A549 (cell line): Measurements from ENCODE around the gene HDHD2. TPM values are rescaled to one million over a fixed set of nuclear protein-coding genes. Genes with fewer than 3 reads are reported as not detected.

Experiments
- ATAC-seq, 2 experiments: fragments of 200-7000 bp in 1 of 2; fragments of >200 bp in 1 of 2; cut with Nextera tagmentation in 1 of 2; cut with Tn5 transposase in 1 of 2; 3 replicates each; pipeline versions ENCODE4 v1.8.0 to v1.9.1; 2018 to 2020; ENCODE audit warnings: mild to moderate bottlenecking in 1 of 2, moderate library complexity in 1 of 2
- CTCF ChIA-PET: fragments of 300-600 bp; sonication (Branson Sonifier 250); formaldehyde crosslinking; extraction: SDS; loops from one replicate; lab custom pipeline; 2021; ENCODE audit warnings: antibody characterized with exemption, inconsistent platforms; lab: Yijun Ruan, JAX
- POLR2A ChIA-PET: fragments of 350-600 bp; formaldehyde crosslinking; extraction: SDS; loops from one replicate; lab custom pipeline; 2021; ENCODE audit warnings: antibody characterized with exemption, inconsistent platforms; lab: Yijun Ruan, JAX
- DNase-seq, 2 experiments: peaks; one replicate each; pipeline versions ENCODE4 v3.0.0 to v3.0.0-alpha.2; 2011 to 2016; ENCODE audit warnings: low read depth in 1 of 2, low spot score in 1 of 2
- FAIRE-seq: peaks from 2 replicates; lab custom pipeline; 2011; peaks lifted over from hg19 to GRCh38; lab: Jason Lieb, UNC
- H3K27ac ChIP-seq, 2 experiments: fragments of >200 bp; sonication (Bioruptor Twin); formaldehyde crosslinking; 3 replicates each; pipeline ENCODE4 v1.5.1; 2016 to 2017
- H3K4me1 ChIP-seq: fragments of >200 bp; sonication (Bioruptor Twin); formaldehyde crosslinking; 3 replicates; pipeline ENCODE4 v1.6.1; 2016
- H3K4me2 ChIP-seq: fragments of >200 bp; sonication (Bioruptor Twin); formaldehyde crosslinking; 3 replicates; pipeline ENCODE4 v1.6.1; 2016
- H3K4me3 ChIP-seq: fragments of >200 bp; sonication (Bioruptor Twin); formaldehyde crosslinking; 3 replicates; pipeline ENCODE4 v1.5.1; 2016
- H3K9me3 ChIP-seq: fragments of >200 bp; sonication (Bioruptor Twin); formaldehyde crosslinking; 3 replicates; pipeline ENCODE4 v1.6.1; 2016
- ATOH8 ChIP-seq: fragments of 250-450 bp; sonication (Bioruptor Pico); IDR thresholded peaks from 2 replicates; pipeline ENCODE4 v1.5.0; 2020; ENCODE audit warnings: low read depth, mild to moderate bottlenecking, moderate library complexity
- CBX2 ChIP-seq: fragments of 200-600 bp; sonication (generic); IDR thresholded peaks from 2 replicates; pipeline ENCODE4 v1.6.1; 2016; ENCODE audit warnings: low read depth, mild to moderate bottlenecking, borderline replicate concordance
- CBX8 ChIP-seq: fragments of 200-600 bp; sonication (generic); IDR thresholded peaks from 2 replicates; pipeline ENCODE4 v1.6.1; 2016
- CHD2 ChIP-seq: fragments of 150-350 bp; IDR thresholded peaks from 2 replicates; pipeline ENCODE4 v1.6.1; 2014; ENCODE audit warnings: low read length; ENCODE audit not compliant: partially characterized antibody
- E2F6 ChIP-seq: IDR thresholded peaks from 2 replicates; pipeline ENCODE4 v1.6.1; 2012; ENCODE audit warnings: low read depth, borderline replicate concordance
- ELK1 ChIP-seq: fragments of 150-350 bp; IDR thresholded peaks from 2 replicates; pipeline ENCODE4 v1.6.1; 2014; ENCODE audit warnings: low read depth, mild to moderate bottlenecking, low read length
- EP300 ChIP-seq, 2 experiments: fragments of >200 bp; sonication (Bioruptor Twin); formaldehyde crosslinking; IDR thresholded peaks; 2 replicates in 1 of 2; 3 replicates in 1 of 2; pipeline ENCODE4 v1.6.1; 2016 to 2017
- FOSB ChIP-seq: fragments of 250-450 bp; sonication (Bioruptor Pico); IDR thresholded peaks from 2 replicates; pipeline ENCODE4 v1.5.0; 2020; ENCODE audit warnings: mild to moderate bottlenecking, moderate library complexity
- FOSL2 ChIP-seq, 2 experiments: fragments of 450-650 bp in 1 of 2; fragments of >200 bp in 1 of 2; sonication (Bioruptor Twin) in 1 of 2; formaldehyde crosslinking; IDR thresholded peaks; 2 replicates each; pipeline versions ENCODE4 v1.5.0 to v1.6.1; 2016 to 2020; ENCODE audit warnings: mild to moderate bottlenecking in 1 of 2, moderate library complexity in 1 of 2
- HDAC2 ChIP-seq: fragments of 200-600 bp; sonication (generic); IDR thresholded peaks from 2 replicates; pipeline ENCODE4 v1.6.1; 2016
- HES2 ChIP-seq: fragments of >200 bp; sonication (Bioruptor Twin); formaldehyde crosslinking; IDR thresholded peaks from 2 replicates; pipeline ENCODE4 v1.6.1; 2016
- HOXB5 ChIP-seq: fragments of 250-450 bp; sonication (Bioruptor Pico); IDR thresholded peaks from 2 replicates; pipeline ENCODE4 v1.5.0; 2020; ENCODE audit warnings: mild to moderate bottlenecking, moderate library complexity
- MAZ ChIP-seq: fragments of 150-350 bp; IDR thresholded peaks from 2 replicates; pipeline ENCODE4 v1.6.1; 2014; ENCODE audit warnings: antibody characterized with exemption, low read depth, low read length, borderline replicate concordance
- POLR2A ChIP-seq: IDR thresholded peaks from 2 replicates; pipeline ENCODE4 v1.6.1; 2012; ENCODE audit warnings: mild to moderate bottlenecking, low read length
- RARB ChIP-seq: fragments of 250-450 bp; sonication (Bioruptor Pico); IDR thresholded peaks from 2 replicates; pipeline ENCODE4 v1.8.0; 2021; ENCODE audit warnings: mild to moderate bottlenecking, moderate library complexity
- RFX5 ChIP-seq: fragments of 450-650 bp; IDR thresholded peaks from 2 replicates; pipeline ENCODE4 v1.7.1; 2014; ENCODE audit warnings: antibody characterized with exemption, mild to moderate bottlenecking, moderate library complexity
- RNF2 ChIP-seq: fragments of 200-600 bp; sonication (generic); IDR thresholded peaks from 2 replicates; pipeline ENCODE4 v1.6.1; 2016; ENCODE audit warnings: low read depth, mild to moderate bottlenecking, antibody characterized with exemption, moderate library complexity, borderline replicate concordance
- SREBF2 ChIP-seq: fragments of 450-650 bp; IDR thresholded peaks from 2 replicates; pipeline ENCODE4 v1.6.1; 2014; ENCODE audit warnings: mild to moderate bottlenecking, moderate library complexity
- USF2 ChIP-seq: fragments of 450-650 bp; IDR thresholded peaks from 2 replicates; pipeline ENCODE4 v1.6.1; 2014; ENCODE audit warnings: antibody characterized with exemption
- ZSCAN20 ChIP-seq: fragments of 250-450 bp; sonication (Bioruptor Pico); IDR thresholded peaks from 2 replicates; pipeline ENCODE4 v1.8.0; 2022; ENCODE audit warnings: mild to moderate bottlenecking, moderate library complexity
- WGBS: methylation state at CpG from one replicate; pipeline ENCODE4 v1.1.6; 2017; ENCODE audit errors: missing lambda C conversion rate; 5-methylcytosine and 5-hydroxymethylcytosine counted together
- polyA plus RNA-seq, 4 experiments: library from polyadenylated mRNA; depleted of rRNA in 3 of 4; stranded (reverse); fragments of >200 nt; fragmentation: RNase III in 1 of 4; extraction: RNeasy Plus Mini Kit Qiagen cat#74134 plus additional on column Dnase treatment in 1 of 4; gene quantifications; 2 replicates in 3 of 4; 3 replicates in 1 of 4; pipeline ENCODE4 v1.2.3, GENCODE V29; 2011 to 2017

The HDHD2 gene
- polyA plus RNA-seq, 2 of the 4 experiments (the other 2 are of a cell fraction): 12.0 to 16.1 TPM

- ATAC-seq (no peak), DNase-seq (no peak), FAIRE-seq (no peak)
- no peak overlapping the region for H3K4me3 ChIP-seq
- no peaks in the 10 kb centered on the region for H3K9me3 ChIP-seq
- no peak overlapping the region for H3K4me2 ChIP-seq
- H3K27ac ChIP-seq: no peak overlapping the region
- CTCF ChIA-PET: no interaction called here
- WGBS: 95% methylated on average over 3 of the region's 3 CpGs
- no peak for TF ChIP-seq MAZ
- no peak for TF ChIP-seq HES2
- TF ChIP-seq CBX8: no peak
- TF ChIP-seq RFX5: no peak
- TF ChIP-seq CBX2: no peak
- no peak for TF ChIP-seq FOSB
- TF ChIP-seq CHD2: no peak
- no peak for TF ChIP-seq SREBF2
- no peaks in the 10 kb centered on the region for H3K4me1 ChIP-seq
- POLR2A ChIA-PET: no interaction called here
Measured at GRCh38 chr18:47121146-47121545, 29.2 kb downstream of the HDHD2 start.

- WGBS: 82% methylated on average over 4 of the region's 4 CpGs
- DNase-seq (no peak), FAIRE-seq (no peak), ATAC-seq (no peak)
- TF ChIP-seq HOXB5 (CRISPR knock-in tag) (no peak), EP300 (IDR thresholded peaks at IDR 0.05) (no peak), HDAC2 (no peak), RARB (CRISPR knock-in tag) (no peak), RFX5 (no peak), POLR2A (no peak), USF2 (no peak), E2F6 (no peak)
- CTCF ChIA-PET: interaction anchor here (0.9 to 1.8 kb wide), 2 partner anchors 10 to 84 kb away, joined by 3 to 8 read pairs; no protein-coding TSS in a partner anchor
- Histone ChIP-seq H3K4me3 (no peak overlapping the region), H3K4me1 (no peaks in the 10 kb centered on the region), H3K4me2 (no peak overlapping the region), H3K27ac (no peak overlapping the region), H3K9me3 (no peaks in the 10 kb centered on the region)
- POLR2A ChIA-PET: interaction anchor here (0.9 kb wide), 1 partner anchor 30 kb away, joined by 4 read pairs; the partner anchor contains the start of gene HDHD2
Measured at GRCh38 chr18:47120428-47120827, 29.9 kb downstream of the HDHD2 start.

- ATAC-seq (no peak), FAIRE-seq (no peak)
Measured at GRCh38 chr18:47118981-47119380, 31.3 kb downstream of the HDHD2 start.

More at GRCh38 chr18:47118981-47119380, 31.3 kb downstream of the HDHD2 start:
- WGBS: 85% methylated on average over 2 of the region's 2 CpGs
- Histone ChIP-seq H3K4me1 (no peaks in the 10 kb centered on the region), H3K4me2 (no peak overlapping the region), H3K4me3 (no peak overlapping the region), H3K9me3 (no peaks in the 10 kb centered on the region), H3K27ac (no peak overlapping the region)
- TF ChIP-seq FOSL2 (IDR thresholded peaks at IDR 0.05) (no peak), FOSL2 (CRISPR knock-in tag; IDR thresholded peaks at IDR 0.05) (no peak), ATOH8 (CRISPR knock-in tag) (no peak), ZSCAN20 (CRISPR knock-in tag) (no peak), FOSB (no peak), ELK1 (no peak), RNF2 (no peak)
- no peak for DNase-seq
- ChIA-PET CTCF (interaction anchor here (1.8 kb wide), 1 partner anchor 86 kb away, joined by 8 read pairs; no protein-coding TSS in a partner anchor), POLR2A (no interaction called here)
